Activated T-cell treated with anti-CD3 and anti-CD28 coated beads, Interleukin-2, amount 50 U/mL, for 24 hours (primary cell): ENCODE measurements around the gene JSRP1.
A peak's percentile ranks its signal among the peaks of the same experiment; 100 is the strongest.

Source experiments
- DNase-seq: peaks from one replicate; pipeline ENCODE4 v3.0.0-alpha.2; 2020
- H3K27ac Mint-ChIP-seq: 2 replicates; pipeline ENCODE4 v1.8.0; 2020; ENCODE audit warnings: mild to moderate bottlenecking, mixed read lengths
- H3K27me3 Mint-ChIP-seq: 2 replicates; pipeline ENCODE4 v1.8.0; 2020; ENCODE audit warnings: mixed read lengths
- H3K36me3 Mint-ChIP-seq: 2 replicates; pipeline ENCODE4 v1.8.0; 2020; ENCODE audit warnings: low read depth, mixed read lengths
- H3K4me1 Mint-ChIP-seq: 2 replicates; pipeline ENCODE4 v1.8.0; 2020; ENCODE audit warnings: low read depth, mixed read lengths
- H3K4me3 Mint-ChIP-seq: 2 replicates; pipeline ENCODE4 v1.8.0; 2020; ENCODE audit warnings: mild to moderate bottlenecking, moderate library complexity, mixed read lengths
- H3K9me3 Mint-ChIP-seq: 2 replicates; pipeline ENCODE4 v1.8.0; 2020; ENCODE audit warnings: mixed read lengths

The JSRP1 gene

GRCh38 chr19:2215281-2215751, 40.9 kb downstream of the JSRP1 start:
- Mint-ChIP-seq H3K4me1 (peaks cover 21% of the 10 kb centered on the region), H3K4me3 (no peak overlapping the region), H3K27me3 (no peaks in the 10 kb centered on the region), H3K36me3 (peaks cover 97% of the 10 kb centered on the region), H3K9me3 (no peaks in the 10 kb centered on the region), H3K27ac (peak overlapping the region; percentile 71)
- DNase-seq = no peak

DNA sequence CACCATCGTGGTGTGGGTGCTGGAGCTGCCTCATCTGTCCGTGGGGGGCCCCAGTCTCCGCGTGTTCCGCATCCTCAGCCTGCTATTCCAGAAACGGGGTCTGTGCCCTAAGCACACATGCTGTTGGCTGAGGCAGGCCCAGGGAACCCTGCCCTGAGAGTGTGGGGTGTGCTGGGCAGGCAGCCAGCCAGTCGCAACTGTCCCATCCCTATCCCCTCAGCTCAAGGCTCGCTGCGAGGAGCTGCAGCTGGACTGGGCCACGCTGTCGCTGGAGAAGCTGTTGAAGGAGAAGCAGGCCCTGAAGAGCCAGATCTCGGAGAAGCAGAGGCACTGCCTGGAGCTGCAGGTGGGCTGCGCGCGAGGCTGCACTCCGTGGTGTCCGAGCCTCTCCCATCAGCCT, 42.0 kb downstream of the JSRP1 start:
- H3K9me3 Mint-ChIP-seq = no peaks in the 10 kb centered on the region
- H3K4me1 Mint-ChIP-seq = peaks cover 21% of the 10 kb centered on the region
- H3K4me3 Mint-ChIP-seq = no peak overlapping the region
- no peak for DNase-seq
- H3K27me3 Mint-ChIP-seq = no peaks in the 10 kb centered on the region
- H3K36me3 Mint-ChIP-seq = peaks cover 96% of the 10 kb centered on the region
- no peak overlapping the region for H3K27ac Mint-ChIP-seq

- H3K36me3 Mint-ChIP-seq = peaks cover 95% of the 10 kb centered on the region
Observed at GRCh38 chr19:2213799-2214198, 42.4 kb downstream of the JSRP1 start.

GRCh38 chr19:2212861-2213711, 43.1 kb downstream of the JSRP1 start:
- H3K9me3 Mint-ChIP-seq = no peaks in the 10 kb centered on the region
- H3K27ac Mint-ChIP-seq = peak overlapping the region; percentile 75
- H3K4me1 Mint-ChIP-seq = peaks cover 21% of the 10 kb centered on the region
- H3K36me3 Mint-ChIP-seq = peaks cover 97% of the 10 kb centered on the region
- no peak overlapping the region for H3K4me3 Mint-ChIP-seq
- DNase-seq = no peak
- H3K27me3 Mint-ChIP-seq = no peaks in the 10 kb centered on the region

More at GRCh38 chr19:2213799-2214198, 42.4 kb downstream of the JSRP1 start:
- Mint-ChIP-seq H3K27ac (peak overlapping the region; percentile 44), H3K27me3 (no peaks in the 10 kb centered on the region), H3K9me3 (no peaks in the 10 kb centered on the region), H3K4me1 (peaks cover 21% of the 10 kb centered on the region), H3K4me3 (no peak overlapping the region)
- DNase-seq = no peak

- H3K27me3 Mint-ChIP-seq = no peaks in the 10 kb centered on the region
- H3K27ac Mint-ChIP-seq = peak overlapping the region; percentile 11
- no peak overlapping the region for H3K4me3 Mint-ChIP-seq
- DNase-seq = no peak
- no peaks in the 10 kb centered on the region for H3K9me3 Mint-ChIP-seq
- H3K36me3 Mint-ChIP-seq = peaks cover 95% of the 10 kb centered on the region
- H3K4me1 Mint-ChIP-seq = peaks cover 21% of the 10 kb centered on the region
Observed at GRCh38 chr19:2210987-2211740, 45.1 kb downstream of the JSRP1 start.

GRCh38 chr19:2210206-2210605, 46.0 kb downstream of the JSRP1 start:
- DNase-seq = no peak
- Mint-ChIP-seq H3K9me3 (no peaks in the 10 kb centered on the region), H3K4me3 (no peak overlapping the region), H3K4me1 (peaks cover 13% of the 10 kb centered on the region), H3K27ac (peak overlapping the region; percentile 22), H3K36me3 (peaks cover 94% of the 10 kb centered on the region), H3K27me3 (no peaks in the 10 kb centered on the region)

- no peak overlapping the region for H3K4me3 Mint-ChIP-seq
- H3K27ac Mint-ChIP-seq = no peak overlapping the region
- peaks cover 93% of the 10 kb centered on the region for H3K36me3 Mint-ChIP-seq
- H3K9me3 Mint-ChIP-seq = no peaks in the 10 kb centered on the region
- H3K4me1 Mint-ChIP-seq = peaks cover 5% of the 10 kb centered on the region
- DNase-seq = no peak
- H3K27me3 Mint-ChIP-seq = no peaks in the 10 kb centered on the region
Observed at GRCh38 chr19:2209408-2209807, 46.8 kb downstream of the JSRP1 start.

DNA sequence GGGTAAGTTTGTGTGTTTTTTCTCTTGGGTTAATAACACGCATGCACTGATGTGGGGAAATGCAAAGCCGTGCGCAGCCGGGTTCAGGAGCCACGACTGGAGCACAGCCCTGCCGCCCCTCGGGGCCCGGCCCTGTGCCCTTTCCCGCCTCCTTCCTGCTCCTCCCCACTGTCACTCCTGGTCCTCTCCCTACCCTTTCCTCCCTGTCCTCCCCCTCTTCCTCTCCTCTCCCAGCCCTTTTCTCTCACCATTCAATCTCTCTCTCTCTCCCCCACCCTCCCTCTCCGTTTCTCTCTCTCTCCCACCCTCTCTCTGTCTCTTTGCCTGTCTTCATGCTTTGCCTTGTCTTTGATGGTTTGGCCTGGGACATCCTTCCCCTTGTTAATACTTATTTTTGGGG, 47.2 kb downstream of the JSRP1 start:
- Mint-ChIP-seq H3K4me3 (no peak overlapping the region), H3K27ac (no peak overlapping the region), H3K9me3 (no peaks in the 10 kb centered on the region), H3K36me3 (peaks cover 93% of the 10 kb centered on the region), H3K4me1 (peaks cover 2% of the 10 kb centered on the region), H3K27me3 (no peaks in the 10 kb centered on the region)
- no peak for DNase-seq

DNA sequence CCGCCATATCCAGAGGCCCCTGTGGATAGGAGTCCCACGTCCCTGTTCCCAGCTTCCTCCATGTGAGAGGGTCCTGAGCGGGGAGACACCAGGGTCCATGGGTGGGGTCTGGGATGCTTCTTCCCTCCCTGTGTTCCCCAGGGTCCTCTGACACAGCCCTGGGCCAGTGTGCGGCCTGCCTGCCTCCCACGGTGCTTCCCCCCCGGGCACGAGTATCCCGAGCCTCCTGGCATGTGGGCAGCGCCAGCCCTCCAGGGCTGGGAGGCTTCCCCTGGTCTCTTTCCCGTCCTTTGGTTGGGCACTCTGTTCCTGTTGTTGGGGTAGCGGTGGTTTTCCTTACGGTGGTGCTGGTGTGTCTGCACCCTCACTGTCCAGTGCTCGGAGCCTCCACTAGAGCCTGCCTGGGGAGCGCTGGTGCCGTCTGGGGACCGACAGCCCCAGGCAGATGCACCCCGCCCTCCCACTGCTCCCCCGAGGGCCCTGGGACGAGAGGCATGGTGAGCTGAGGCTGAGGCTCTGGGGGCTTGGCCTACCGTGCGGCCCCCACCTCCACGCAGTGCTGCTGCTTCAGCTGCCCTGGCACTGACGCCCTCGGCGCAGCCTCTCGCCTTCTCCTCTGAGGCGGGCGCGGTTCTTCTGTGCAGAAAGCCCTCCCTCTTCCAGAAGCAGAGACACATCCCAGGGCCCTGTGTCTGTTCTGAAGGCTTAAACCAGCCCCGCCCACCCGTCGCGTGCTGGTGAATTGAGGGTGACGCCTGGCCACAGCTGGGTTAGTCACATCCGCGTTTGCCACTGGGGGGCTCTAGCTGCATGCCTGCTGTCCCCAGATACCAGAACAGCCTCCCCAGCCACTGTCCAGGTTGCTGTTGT, 48.0 kb downstream of the JSRP1 start:
- Mint-ChIP-seq H3K27ac (no peak overlapping the region), H3K4me1 (no peaks in the 10 kb centered on the region), H3K36me3 (peaks cover 93% of the 10 kb centered on the region), H3K4me3 (no peak overlapping the region), H3K9me3 (no peaks in the 10 kb centered on the region), H3K27me3 (no peaks in the 10 kb centered on the region)
- no peak for DNase-seq

GRCh38 chr19:2207008-2207407, 49.2 kb downstream of the JSRP1 start:
- H3K27me3 Mint-ChIP-seq = no peaks in the 10 kb centered on the region
- DNase-seq = no peak
- H3K4me3 Mint-ChIP-seq = no peak overlapping the region
- H3K27ac Mint-ChIP-seq = peak overlapping the region; percentile 46
- no peaks in the 10 kb centered on the region for H3K4me1 Mint-ChIP-seq
- peaks cover 91% of the 10 kb centered on the region for H3K36me3 Mint-ChIP-seq
- H3K9me3 Mint-ChIP-seq = no peaks in the 10 kb centered on the region

DNA sequence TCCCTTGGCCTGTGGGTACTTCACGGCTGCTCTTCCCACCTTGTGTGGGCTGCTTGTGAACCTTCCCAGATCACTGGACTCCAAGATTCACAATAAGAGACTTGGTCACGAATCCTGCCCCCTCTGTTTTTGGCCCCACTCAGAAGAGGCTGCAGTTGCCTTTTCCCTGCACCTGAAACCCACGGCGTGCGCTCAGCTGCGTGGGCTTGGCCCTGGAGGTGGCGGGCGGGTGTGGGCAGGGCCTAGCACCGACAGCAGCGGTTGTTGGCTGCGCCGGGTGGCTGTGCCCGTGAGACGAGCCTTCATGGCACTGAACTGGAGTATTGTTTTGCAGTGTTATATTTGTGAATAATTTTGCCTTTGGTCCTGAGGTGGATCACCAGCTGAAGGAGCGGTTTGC, 53.9 kb downstream of the JSRP1 start:
- peak overlapping the region; percentile 29 for H3K27ac Mint-ChIP-seq
- no peaks in the 10 kb centered on the region for H3K9me3 Mint-ChIP-seq

More for the DNA sequence above, 53.9 kb downstream of the JSRP1 start:
- H3K27me3 Mint-ChIP-seq = no peaks in the 10 kb centered on the region
- peaks cover 2% of the 10 kb centered on the region for H3K4me1 Mint-ChIP-seq
- no peak for DNase-seq
- no peak overlapping the region for H3K4me3 Mint-ChIP-seq
- H3K36me3 Mint-ChIP-seq = peaks cover 72% of the 10 kb centered on the region
